ENCODE results near the gene PLOD3. TPM values are rescaled to one million over a fixed set of nuclear protein-coding genes. Genes with fewer than 3 reads are reported as not detected.
A peak's percentile ranks its signal among the peaks of the same experiment; 100 is the strongest.
"Not testable (repeated sequence)": the region's sequence is repeated elsewhere in the genome, so short reads cannot be mapped to it uniquely, and the experiment has no call there.

Gene PLOD3, protein sequence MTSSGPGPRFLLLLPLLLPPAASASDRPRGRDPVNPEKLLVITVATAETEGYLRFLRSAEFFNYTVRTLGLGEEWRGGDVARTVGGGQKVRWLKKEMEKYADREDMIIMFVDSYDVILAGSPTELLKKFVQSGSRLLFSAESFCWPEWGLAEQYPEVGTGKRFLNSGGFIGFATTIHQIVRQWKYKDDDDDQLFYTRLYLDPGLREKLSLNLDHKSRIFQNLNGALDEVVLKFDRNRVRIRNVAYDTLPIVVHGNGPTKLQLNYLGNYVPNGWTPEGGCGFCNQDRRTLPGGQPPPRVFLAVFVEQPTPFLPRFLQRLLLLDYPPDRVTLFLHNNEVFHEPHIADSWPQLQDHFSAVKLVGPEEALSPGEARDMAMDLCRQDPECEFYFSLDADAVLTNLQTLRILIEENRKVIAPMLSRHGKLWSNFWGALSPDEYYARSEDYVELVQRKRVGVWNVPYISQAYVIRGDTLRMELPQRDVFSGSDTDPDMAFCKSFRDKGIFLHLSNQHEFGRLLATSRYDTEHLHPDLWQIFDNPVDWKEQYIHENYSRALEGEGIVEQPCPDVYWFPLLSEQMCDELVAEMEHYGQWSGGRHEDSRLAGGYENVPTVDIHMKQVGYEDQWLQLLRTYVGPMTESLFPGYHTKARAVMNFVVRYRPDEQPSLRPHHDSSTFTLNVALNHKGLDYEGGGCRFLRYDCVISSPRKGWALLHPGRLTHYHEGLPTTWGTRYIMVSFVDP
- total RNA-seq (24.8 TPM), polyA plus RNA-seq (57.6 TPM)

GRCh38 chr7:101217388-101218235 is at the start of gene PLOD3, which contains the start of gene ZNHIT1:
Gene PLOD3 (minus strand): TSS chr7:101217581. CDS start chr7:101217274, 307 bp downstream.
Gene ZNHIT1 (plus strand): TSS chr7:101218165. CDS start chr7:101218196, 31 bp downstream.
- Histone ChIP-seq H3K27ac (ENCODE audit: low read depth) (peak within 1 kb of the TSS; percentile 65), H3K4me1 (ENCODE audit: insufficient read depth) (peaks cover 2% of the 10 kb centered on the region), H3K36me3 (ENCODE audit: insufficient read depth) (no peaks in the 10 kb centered on the region), H3K4me3 (ENCODE audit: low read depth, low read length) (peak within 1 kb of the TSS; percentile 84)
- WGBS: 1% methylated on average over 57 of the region's 57 CpGs
- peak; percentile 98 for DNase-seq (ENCODE audit: extremely low spot score)

DNA sequence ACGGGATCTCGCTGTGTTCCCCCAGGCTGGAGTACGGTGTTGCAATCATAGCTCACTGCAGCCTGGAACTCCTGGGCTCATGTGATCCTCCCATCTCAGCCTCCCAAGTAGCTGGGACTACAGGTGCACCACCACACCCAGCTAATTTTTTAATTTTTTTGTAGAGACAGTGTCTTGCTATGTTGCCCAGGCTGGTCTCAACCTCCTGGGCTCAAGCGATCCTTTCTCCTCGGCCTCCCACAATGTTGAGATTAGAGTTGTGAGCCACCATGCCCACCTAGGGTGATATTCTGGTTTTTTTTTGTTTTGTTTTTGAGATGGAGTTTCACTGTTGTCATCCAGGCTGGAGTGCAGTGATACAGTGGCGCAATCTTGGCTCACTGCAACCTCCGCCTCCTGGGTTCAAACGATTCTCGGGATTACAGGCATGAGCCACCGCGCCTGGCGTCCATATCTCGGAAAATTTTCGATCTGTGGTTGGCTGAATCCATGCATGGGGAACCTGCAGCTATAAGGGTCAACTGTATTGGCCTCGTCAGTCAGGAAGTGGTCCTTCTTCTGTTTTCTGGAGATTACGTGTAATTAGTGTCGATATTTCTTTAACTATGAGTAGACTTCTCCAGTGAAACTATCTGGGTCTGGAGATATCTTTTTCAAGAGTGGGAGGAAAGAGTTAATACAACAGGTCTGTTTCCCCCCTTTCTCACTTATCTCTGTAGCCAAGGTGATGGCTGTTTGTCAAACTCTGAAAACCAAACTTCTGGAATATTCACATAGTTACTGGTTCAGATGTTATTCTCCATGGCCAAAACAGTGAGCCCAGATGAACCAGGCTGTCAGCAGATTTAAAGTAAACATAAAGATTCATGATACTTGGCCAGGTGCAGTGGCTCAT is 48.5 kb upstream of the PLOD3 start:
- no peak for DNase-seq (ENCODE audit: extremely low spot score)
- no peaks in the 10 kb centered on the region for H3K4me1 ChIP-seq (ENCODE audit: insufficient read depth)
- no peaks in the 10 kb centered on the region for H3K36me3 ChIP-seq (ENCODE audit: insufficient read depth)
- no peak overlapping the region for H3K4me3 ChIP-seq (ENCODE audit: low read depth, low read length)
- 80% methylated on average over 17 of the region's 17 CpGs for WGBS
- no peak overlapping the region for H3K27ac ChIP-seq (ENCODE audit: low read depth)

DNA sequence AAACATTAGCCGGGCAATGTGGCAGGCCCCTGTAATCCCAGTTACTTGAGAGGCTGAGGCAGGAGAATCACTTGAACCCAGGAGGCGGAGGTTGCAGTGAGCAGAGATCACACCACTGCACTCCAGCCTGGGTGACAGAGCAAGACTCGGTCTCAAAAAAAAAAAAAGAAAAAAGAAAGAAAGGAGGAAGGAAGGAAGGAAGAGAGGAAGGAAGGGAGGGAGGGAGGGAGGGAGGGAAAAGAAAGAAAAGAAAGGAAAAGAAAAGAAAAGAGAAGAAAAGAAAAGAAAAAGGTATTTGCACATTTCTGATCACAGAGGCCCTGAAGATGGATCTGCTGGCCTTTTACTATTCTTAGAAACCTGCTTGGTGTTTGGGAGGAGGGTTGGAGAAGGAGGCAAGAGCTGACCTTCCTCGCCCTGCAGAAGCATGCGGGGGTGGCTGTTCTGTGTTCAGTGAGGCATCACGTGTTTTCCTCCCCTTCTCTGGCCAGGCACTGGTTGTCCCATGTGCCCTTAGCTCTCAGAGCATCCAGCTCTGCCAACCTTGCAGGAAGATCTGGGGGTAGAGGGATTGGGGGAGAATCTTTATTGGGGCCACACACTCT is 46.8 kb upstream of the PLOD3 start:
- DNase-seq (ENCODE audit: extremely low spot score); H3K4me1 ChIP-seq (ENCODE audit: insufficient read depth); H3K27ac ChIP-seq (ENCODE audit: low read depth); H3K36me3 ChIP-seq (ENCODE audit: insufficient read depth); H3K4me3 ChIP-seq (ENCODE audit: low read depth, low read length): not testable (repeated sequence)
- WGBS: 49% methylated on average over 6 of the region's 6 CpGs

- no peak for DNase-seq (ENCODE audit: extremely low spot score)
- no peak overlapping the region for H3K27ac ChIP-seq (ENCODE audit: low read depth)
- H3K4me1 ChIP-seq (ENCODE audit: insufficient read depth): no peaks in the 10 kb centered on the region
- no peaks in the 10 kb centered on the region for H3K36me3 ChIP-seq (ENCODE audit: insufficient read depth)
- 39% methylated on average over 7 of the region's 7 CpGs for WGBS
- H3K4me3 ChIP-seq (ENCODE audit: low read depth, low read length): no peak overlapping the region
Measured at GRCh38 chr7:101258243-101258731, 40.9 kb upstream of the PLOD3 start.

DNA sequence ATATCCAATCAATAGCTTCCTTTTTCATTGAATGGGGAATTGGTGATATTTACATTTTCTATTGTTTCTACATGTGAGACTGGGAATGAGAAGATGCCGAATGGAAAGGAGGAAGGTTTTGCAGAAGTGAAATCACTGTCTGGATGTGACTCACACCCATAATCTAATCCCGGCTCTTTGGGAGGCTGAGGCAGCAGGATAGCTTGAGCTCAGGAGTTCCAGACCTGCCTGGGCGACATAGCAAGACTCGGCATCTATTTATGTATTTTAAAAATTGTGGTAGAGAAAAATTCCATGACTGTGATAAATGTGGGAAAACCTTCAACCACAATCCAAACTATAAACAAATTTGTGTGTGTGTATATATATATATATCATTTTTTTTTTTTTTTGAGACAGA is 38.4 kb upstream of the PLOD3 start:
- Histone ChIP-seq H3K27ac (ENCODE audit: low read depth) (no peak overlapping the region), H3K4me1 (ENCODE audit: insufficient read depth) (peaks cover 3% of the 10 kb centered on the region), H3K36me3 (ENCODE audit: insufficient read depth) (no peaks in the 10 kb centered on the region), H3K4me3 (ENCODE audit: low read depth, low read length) (no peak overlapping the region)
- DNase-seq (ENCODE audit: extremely low spot score): no peak
- WGBS: 73% methylated on average over 4 of the region's 4 CpGs

DNA sequence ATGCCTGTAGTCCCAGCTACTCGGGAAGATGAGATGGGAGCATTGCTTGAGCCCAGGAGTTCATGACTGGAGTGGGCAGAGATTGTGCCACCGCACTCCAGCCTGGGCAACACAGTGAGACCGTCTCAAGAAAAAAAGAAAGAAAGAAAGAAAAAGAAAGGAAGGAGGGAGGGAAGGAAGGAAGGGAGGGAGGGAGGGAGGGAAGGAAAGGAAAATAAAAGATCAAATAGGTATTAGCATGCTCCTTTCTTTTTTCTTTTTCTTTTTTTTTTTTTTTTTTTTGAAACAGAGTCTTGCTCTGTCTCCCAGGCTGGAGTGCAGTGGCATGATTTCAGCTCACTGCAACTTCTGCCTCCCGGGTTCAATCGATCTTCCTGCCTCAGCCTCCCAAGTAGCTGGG is 35.8 kb upstream of the PLOD3 start:
- H3K4me1 ChIP-seq (ENCODE audit: insufficient read depth); DNase-seq (ENCODE audit: extremely low spot score); H3K36me3 ChIP-seq (ENCODE audit: insufficient read depth); H3K4me3 ChIP-seq (ENCODE audit: low read depth, low read length); H3K27ac ChIP-seq (ENCODE audit: low read depth): not testable (repeated sequence)
- WGBS: 90% methylated on average over 5 of the region's 5 CpGs

- peak; percentile 94 for DNase-seq (ENCODE audit: extremely low spot score)
- H3K27ac ChIP-seq (ENCODE audit: low read depth): peak overlapping the region; percentile 0
- peak overlapping the region; percentile 66 for H3K4me3 ChIP-seq (ENCODE audit: low read depth, low read length)
- H3K36me3 ChIP-seq (ENCODE audit: insufficient read depth): no peaks in the 10 kb centered on the region
- under 1% methylated on average over 55 of the region's 55 CpGs for WGBS
- peaks cover 3% of the 10 kb centered on the region for H3K4me1 ChIP-seq (ENCODE audit: insufficient read depth)
Measured at GRCh38 chr7:101251871-101252659, 34.7 kb upstream of the PLOD3 start.

GRCh38 chr7:101250324-101250723 is 32.9 kb upstream of the PLOD3 start:
- peaks cover 3% of the 10 kb centered on the region for H3K4me1 ChIP-seq (ENCODE audit: insufficient read depth)
- no peak for DNase-seq (ENCODE audit: extremely low spot score)
- H3K4me3 ChIP-seq (ENCODE audit: low read depth, low read length): no peak overlapping the region
- H3K27ac ChIP-seq (ENCODE audit: low read depth): no peak overlapping the region
- 96% methylated on average over 3 of the region's 3 CpGs for WGBS
- H3K36me3 ChIP-seq (ENCODE audit: insufficient read depth): no peaks in the 10 kb centered on the region

GRCh38 chr7:101248276-101248675 is 30.9 kb upstream of the PLOD3 start:
- H3K36me3 ChIP-seq (ENCODE audit: insufficient read depth): no peaks in the 10 kb centered on the region
- peaks cover 3% of the 10 kb centered on the region for H3K4me1 ChIP-seq (ENCODE audit: insufficient read depth)
- 96% methylated on average over 5 of the region's 5 CpGs for WGBS

GRCh38 chr7:101245147-101245668 is 27.8 kb upstream of the PLOD3 start:
- H3K4me1 ChIP-seq (ENCODE audit: insufficient read depth): no peaks in the 10 kb centered on the region
- H3K36me3 ChIP-seq (ENCODE audit: insufficient read depth): no peaks in the 10 kb centered on the region
- peak overlapping the region; percentile 35 for H3K27ac ChIP-seq (ENCODE audit: low read depth)
- peak overlapping the region; percentile 72 for H3K4me3 ChIP-seq (ENCODE audit: low read depth, low read length)
- no peak for DNase-seq (ENCODE audit: extremely low spot score)
- WGBS: 23% methylated on average over 32 of the region's 32 CpGs

More at GRCh38 chr7:101248276-101248675, 30.9 kb upstream of the PLOD3 start:
- no peak overlapping the region for H3K27ac ChIP-seq (ENCODE audit: low read depth)
- DNase-seq (ENCODE audit: extremely low spot score): no peak
- H3K4me3 ChIP-seq (ENCODE audit: low read depth, low read length): no peak overlapping the region

DNA sequence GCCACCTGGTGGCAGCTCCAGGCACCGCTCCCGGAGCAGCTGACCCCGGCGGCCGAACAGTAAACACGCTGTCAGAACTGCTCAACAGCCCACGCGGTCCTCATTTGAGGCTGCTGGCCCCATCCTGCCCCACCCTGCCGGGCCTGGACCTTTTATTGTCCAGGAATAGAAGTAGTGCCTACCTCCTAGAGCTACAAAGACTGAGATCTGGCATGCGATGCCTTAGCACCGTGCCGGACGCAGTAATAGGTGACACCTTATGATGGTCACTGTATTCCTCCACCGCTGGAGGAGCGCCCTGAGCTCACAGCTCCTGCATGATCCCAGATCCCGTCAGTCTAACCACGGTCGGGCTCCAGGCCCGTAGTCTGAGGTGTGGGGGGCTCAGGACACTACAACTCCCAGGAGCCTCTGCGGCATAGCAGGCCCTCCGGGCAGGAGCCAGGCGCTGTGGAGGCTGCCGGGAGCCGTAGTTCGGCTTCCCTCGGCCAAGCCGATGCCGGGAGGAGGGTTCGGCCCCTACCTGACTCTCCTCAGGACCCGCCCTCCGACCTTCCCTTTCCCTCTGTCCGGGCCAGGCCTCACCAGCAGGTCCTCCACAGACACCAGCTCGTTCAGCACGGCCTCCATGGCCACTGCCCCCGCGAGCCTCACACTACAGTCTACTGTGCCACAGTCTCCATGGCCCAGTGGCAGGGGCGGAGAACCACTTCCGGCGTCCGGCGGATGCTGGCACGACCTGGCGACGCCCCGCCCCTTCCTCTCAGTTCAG is 27.2 kb upstream of the PLOD3 start, which contains the start of gene FIS1:
Gene FIS1, minus strand, starts transcription at position 707 of the 772 bp plus-strand sequence. Its CDS starts 77 bp downstream, at position 630.
- DNase-seq (ENCODE audit: extremely low spot score): peak; percentile 76
- Histone ChIP-seq H3K4me3 (ENCODE audit: low read depth, low read length) (peak within 1 kb of the TSS; percentile 72), H3K27ac (ENCODE audit: low read depth) (peak within 1 kb of the TSS; percentile 94), H3K36me3 (ENCODE audit: insufficient read depth) (no peaks in the 10 kb centered on the region), H3K4me1 (ENCODE audit: insufficient read depth) (no peaks in the 10 kb centered on the region)
- under 1% methylated on average over 45 of the region's 45 CpGs for WGBS

Measured in urinary bladder (tissue), 4 donors.